Activated CD4-positive, alpha-beta T cell treated with anti-CD3 and anti-CD28 coated beads, Interleukin-2, amount 50 U/mL, for 1 hour (primary cell): ENCODE data around the gene COX7C.
A peak's percentile ranks its signal among the peaks of the same experiment; 100 is the strongest.

Experiments used
- DNase-seq: peaks from one replicate; pipeline ENCODE4 v3.0.0-alpha.2; 2020

The COX7C gene

GRCh38 chr5:86665984-86666760, 48.4 kb downstream of the COX7C start:
- peak; percentile 9 for DNase-seq

DNA sequence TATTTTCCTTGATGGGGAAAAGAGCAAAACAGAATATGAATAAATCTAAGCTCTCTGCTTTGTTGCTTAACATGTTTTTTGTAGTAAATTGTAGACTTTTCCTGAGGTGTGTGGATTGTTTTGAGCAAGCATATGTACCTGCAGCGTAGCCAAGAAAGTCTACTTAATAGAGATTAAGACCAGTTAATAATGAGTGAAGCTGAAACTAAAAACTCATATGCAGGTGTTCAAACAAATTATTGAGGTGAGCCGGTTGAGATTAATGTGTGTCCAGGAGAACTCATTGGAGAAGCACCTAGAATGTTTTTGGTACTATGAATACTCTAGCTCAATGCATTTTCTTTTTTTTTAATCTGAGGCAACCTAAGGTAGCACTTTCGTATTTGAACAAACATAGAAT, 49.2 kb downstream of the COX7C start:
- no peak for DNase-seq
